ENCODE measurements around the gene MED6. TPM values are rescaled to one million over a fixed set of nuclear protein-coding genes. Genes with fewer than 3 reads are reported as not detected.
A peak's percentile ranks its signal among the peaks of the same experiment; 100 is the strongest.

MED6 gene
- polyA plus RNA-seq, 1 donor (not counting 4 experiments of a cell fraction or from before 2014, with no cell fraction given): 52.6 TPM

DNA sequence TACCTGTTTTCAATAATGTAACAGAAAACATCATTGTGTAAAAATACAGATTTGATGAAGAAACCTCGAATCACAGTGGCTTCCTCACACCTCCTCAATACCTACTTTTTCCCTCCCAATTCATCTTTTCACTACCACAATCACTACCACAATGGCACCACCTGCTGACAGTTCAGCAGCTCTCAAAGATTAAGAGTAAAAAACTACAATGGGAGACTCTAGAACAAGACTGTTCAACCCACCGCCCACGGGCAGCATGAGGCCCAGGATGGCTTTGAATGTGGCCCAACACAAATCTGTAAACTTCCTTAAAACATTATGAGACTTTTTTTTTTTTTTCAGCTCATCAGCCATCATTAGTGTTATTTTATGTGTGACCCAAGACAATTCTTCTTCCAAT lies 15.2 kb downstream of the MED6 start:
- Histone ChIP-seq H3K27ac (ENCODE audit: control insufficient read depth, insufficient read depth, low read length) (no peak overlapping the region), H3K9ac (ENCODE audit: control insufficient read depth, extremely low read depth, insufficient read depth, low read length) (no peak overlapping the region), H3K36me3 (ENCODE audit: control insufficient read depth in 2 of 2, extremely low read depth in 1 of 2, insufficient read depth in 2 of 2, low read length in 2 of 2) (peaks cover 17 to 23% of the 10 kb centered on the region in 2 experiments), H3K79me2 (ENCODE audit: control insufficient read depth, insufficient read depth, low read length) (no peaks in the 10 kb centered on the region), H3K9me3 (ENCODE audit: control insufficient read depth, low read depth, low read length) (no peaks in the 10 kb centered on the region), H3K9me1 (ENCODE audit: control insufficient read depth, extremely low read depth, insufficient read depth, low read length) (no peaks in the 10 kb centered on the region), H3K4me3 (ENCODE audit: control insufficient read depth in 2 of 3, extremely low read depth in 1 of 3, insufficient read depth in 2 of 3, low read depth in 1 of 3, low read length in 3 of 3) (no peak overlapping the region), H4K20me1 (ENCODE audit: control insufficient read depth, extremely low read depth, insufficient read depth, low read length) (no peaks in the 10 kb centered on the region), H3K27me3 (ENCODE audit: control insufficient read depth, extremely low read depth, insufficient read depth, low read length) (no peaks in the 10 kb centered on the region), H3K4me1 (ENCODE audit: control insufficient read depth, extremely low read depth, insufficient read depth, low read length) (no peaks in the 10 kb centered on the region), H3K4me2 (ENCODE audit: control insufficient read depth, extremely low read depth, insufficient read depth, low read depth, low read length) (no peak overlapping the region), H2AFZ (ENCODE audit: control insufficient read depth, low read length) (no peak overlapping the region)
- FAIRE-seq (no peak), DNase-seq (ENCODE audit: low read depth, low spot score) (no peak)
- TF ChIP-seq, protein P1, sequence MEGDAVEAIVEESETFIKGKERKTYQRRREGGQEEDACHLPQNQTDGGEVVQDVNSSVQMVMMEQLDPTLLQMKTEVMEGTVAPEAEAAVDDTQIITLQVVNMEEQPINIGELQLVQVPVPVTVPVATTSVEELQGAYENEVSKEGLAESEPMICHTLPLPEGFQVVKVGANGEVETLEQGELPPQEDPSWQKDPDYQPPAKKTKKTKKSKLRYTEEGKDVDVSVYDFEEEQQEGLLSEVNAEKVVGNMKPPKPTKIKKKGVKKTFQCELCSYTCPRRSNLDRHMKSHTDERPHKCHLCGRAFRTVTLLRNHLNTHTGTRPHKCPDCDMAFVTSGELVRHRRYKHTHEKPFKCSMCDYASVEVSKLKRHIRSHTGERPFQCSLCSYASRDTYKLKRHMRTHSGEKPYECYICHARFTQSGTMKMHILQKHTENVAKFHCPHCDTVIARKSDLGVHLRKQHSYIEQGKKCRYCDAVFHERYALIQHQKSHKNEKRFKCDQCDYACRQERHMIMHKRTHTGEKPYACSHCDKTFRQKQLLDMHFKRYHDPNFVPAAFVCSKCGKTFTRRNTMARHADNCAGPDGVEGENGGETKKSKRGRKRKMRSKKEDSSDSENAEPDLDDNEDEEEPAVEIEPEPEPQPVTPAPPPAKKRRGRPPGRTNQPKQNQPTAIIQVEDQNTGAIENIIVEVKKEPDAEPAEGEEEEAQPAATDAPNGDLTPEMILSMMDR (optimal IDR thresholded peaks at IDR 0.05 in 1 of 3, IDR thresholded peaks at IDR 0.05 in 1 of 3, conservative IDR thresholded peaks at IDR 0.05 in 1 of 3; ENCODE audit: extremely low read depth in 1 of 3, insufficient read depth in 2 of 3, low read length in 3 of 3): peak in 1 of 3 experiments; percentile 18
- no peak for TF ChIP-seq EZH2 (IDR thresholded peaks at IDR 0.05; ENCODE audit: low read length)
- dilution Hi-C loops (cut with MboI; ENCODE audit: extremely low pct_ligation_motif_present, low sequenced_read_pairs): no loop called here

DNA sequence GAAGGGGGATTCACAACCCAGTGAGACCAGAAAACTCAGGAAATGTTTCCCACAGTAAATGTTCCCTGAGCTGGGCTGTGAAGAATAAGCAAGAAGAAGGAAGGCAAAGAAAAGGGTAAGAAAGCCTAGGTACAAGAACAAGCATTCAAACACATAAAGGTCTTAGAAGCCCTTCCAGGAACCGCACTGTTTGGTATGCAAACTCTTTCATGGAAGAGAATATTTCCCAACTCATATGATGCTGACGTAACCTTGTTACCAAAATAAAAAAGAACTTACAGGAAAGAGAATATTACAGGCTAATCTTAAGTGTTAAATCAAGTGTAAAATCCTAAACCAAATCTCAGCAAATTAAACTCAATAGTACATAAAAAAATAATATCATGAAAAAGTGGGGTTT lies 23.6 kb downstream of the MED6 start:
- Histone ChIP-seq H3K79me2 (ENCODE audit: control insufficient read depth, insufficient read depth, low read length) (no peaks in the 10 kb centered on the region), H3K4me1 (ENCODE audit: control insufficient read depth, extremely low read depth, insufficient read depth, low read length) (no peaks in the 10 kb centered on the region), H3K9me1 (ENCODE audit: control insufficient read depth, extremely low read depth, insufficient read depth, low read length) (no peaks in the 10 kb centered on the region), H3K9me3 (ENCODE audit: control insufficient read depth, low read depth, low read length) (no peaks in the 10 kb centered on the region), H3K4me3 (ENCODE audit: control insufficient read depth in 2 of 3, extremely low read depth in 1 of 3, insufficient read depth in 2 of 3, low read depth in 1 of 3, low read length in 3 of 3) (no peak overlapping the region), H3K9ac (ENCODE audit: control insufficient read depth, extremely low read depth, insufficient read depth, low read length) (no peak overlapping the region), H3K4me2 (ENCODE audit: control insufficient read depth, extremely low read depth, insufficient read depth, low read depth, low read length) (no peak overlapping the region), H3K27ac (ENCODE audit: control insufficient read depth, insufficient read depth, low read length) (no peak overlapping the region), H3K36me3 (ENCODE audit: control insufficient read depth in 2 of 2, extremely low read depth in 1 of 2, insufficient read depth in 2 of 2, low read length in 2 of 2) (peaks cover 2 to 3% of the 10 kb centered on the region in 2 experiments), H4K20me1 (ENCODE audit: control insufficient read depth, extremely low read depth, insufficient read depth, low read length) (no peaks in the 10 kb centered on the region), H2AFZ (ENCODE audit: control insufficient read depth, low read length) (no peak overlapping the region), H3K27me3 (ENCODE audit: control insufficient read depth, extremely low read depth, insufficient read depth, low read length) (no peaks in the 10 kb centered on the region)
- DNase-seq (ENCODE audit: low read depth, low spot score) (no peak), FAIRE-seq (no peak)
- dilution Hi-C loops (cut with MboI; ENCODE audit: extremely low pct_ligation_motif_present, low sequenced_read_pairs): no loop called here
- TF ChIP-seq EZH2 (IDR thresholded peaks at IDR 0.05; ENCODE audit: low read length): no peak
- TF ChIP-seq, protein P1 (optimal IDR thresholded peaks at IDR 0.05 in 1 of 3, IDR thresholded peaks at IDR 0.05 in 1 of 3, conservative IDR thresholded peaks at IDR 0.05 in 1 of 3; ENCODE audit: extremely low read depth in 1 of 3, insufficient read depth in 2 of 3, low read length in 3 of 3): no peak
